ENCODE data around the gene MAN1B1.

The MAN1B1 gene

GRCh38 chr9:137086531-137087408 is at the start of gene MAN1B1:
MAN1B1 (plus strand) TSS chr9:137086985; CDS start chr9:137087000, 15 bp downstream.
- peak; percentile 99 for DNase-seq (ENCODE audit: low spot score)

- no peak for DNase-seq (ENCODE audit: low spot score)
Observed at GRCh38 chr9:137037035-137037434, 49.8 kb upstream of the MAN1B1 start.

GRCh38 chr9:137037483-137037882 is 49.3 kb upstream of the MAN1B1 start:
- DNase-seq (ENCODE audit: low spot score), result no peak

GRCh38 chr9:137038916-137039315 is 47.9 kb upstream of the MAN1B1 start:
- no peak for DNase-seq (ENCODE audit: low spot score)

GRCh38 chr9:137039611-137040366 is 47.0 kb upstream of the MAN1B1 start:
- DNase-seq (ENCODE audit: low spot score), result no peak

- DNase-seq (ENCODE audit: low spot score), result no peak
Observed at GRCh38 chr9:137040568-137040967, 46.2 kb upstream of the MAN1B1 start.

- no peak for DNase-seq (ENCODE audit: low spot score)
Observed at GRCh38 chr9:137041124-137041523, 45.7 kb upstream of the MAN1B1 start.

- no peak for DNase-seq (ENCODE audit: low spot score)
Observed at GRCh38 chr9:137042751-137043727, 43.7 kb upstream of the MAN1B1 start.

- DNase-seq (ENCODE audit: low spot score), result no peak
Observed at GRCh38 chr9:137044037-137044436, 42.7 kb upstream of the MAN1B1 start.

GRCh38 chr9:137044502-137045177 is 42.1 kb upstream of the MAN1B1 start:
- DNase-seq (ENCODE audit: low spot score), result no peak

GRCh38 chr9:137045294-137046087 is 41.3 kb upstream of the MAN1B1 start:
- DNase-seq (ENCODE audit: low spot score), result peak; percentile 45

- DNase-seq (ENCODE audit: low spot score), result peak; percentile 99
Observed at GRCh38 chr9:137046088-137046787, 40.5 kb upstream of the MAN1B1 start, which contains the start of gene NPDC1. NPDC1 (minus strand) TSS chr9:137046177; CDS start chr9:137045989, 188 bp downstream.

- DNase-seq (ENCODE audit: low spot score), result no peak
Observed at GRCh38 chr9:137048655-137049543, 37.9 kb upstream of the MAN1B1 start.

- peak; percentile 90 for DNase-seq (ENCODE audit: low spot score)
Observed at GRCh38 chr9:137049544-137050449, 37.0 kb upstream of the MAN1B1 start.

GRCh38 chr9:137050570-137050969 is 36.2 kb upstream of the MAN1B1 start:
- no peak for DNase-seq (ENCODE audit: low spot score)

- no peak for DNase-seq (ENCODE audit: low spot score)
Observed at GRCh38 chr9:137051145-137051724, 35.5 kb upstream of the MAN1B1 start.

GRCh38 chr9:137052293-137052692 is 34.5 kb upstream of the MAN1B1 start:
- no peak for DNase-seq (ENCODE audit: low spot score)
